H1 (cell line): ENCODE results near the gene PAX5. TPM values are rescaled to one million over a fixed set of nuclear protein-coding genes. Genes with fewer than 3 reads are reported as not detected.

Experiments used
- CHD1 ChIP-seq: IDR thresholded peaks from 2 replicates; pipeline ENCODE4 v1.6.1; 2012; ENCODE audit warnings: low read depth, low read length, improper control_type of control experiment
- CREB1 ChIP-seq: IDR thresholded peaks from 2 replicates; pipeline ENCODE4 v1.6.1; 2012; ENCODE audit warnings: inconsistent platforms
- NRF1 ChIP-seq: IDR thresholded peaks from 2 replicates; pipeline ENCODE4 v1.6.1; 2011; ENCODE audit warnings: mild to moderate bottlenecking, low read depth, low read length, improper control_type of control experiment
- SUZ12 ChIP-seq: fragments of 200-600 bp; sonication (generic); IDR thresholded peaks from 2 replicates; pipeline ENCODE4 v1.6.1; 2012; ENCODE audit warnings: mild to moderate bottlenecking, inconsistent platforms, low read length, moderate library complexity, mixed read lengths
- polyA plus RNA-seq, 7 experiments: library from polyadenylated mRNA; depleted of rRNA in 3 of 7; stranded (reverse) in 5 of 7; unstranded in 2 of 7; fragments of >200 nt in 5 of 7; fragments of 200-250 nt in 2 of 7; gene quantifications; 1 replicate in 5 of 7; 2 replicates in 1 of 7; 4 replicates in 1 of 7; pipeline versions ENCODE4 v1.2.1 to v1.2.3, GENCODE V29; 2011 to 2013; ENCODE audit warnings: missing spikeins in 2 of 7, mixed read lengths in 2 of 7
- total RNA-seq: library from RNA; stranded (reverse); fragmentation: NEBNext Ultra II Directional; extraction: Animal tissue kit (Norgen Biotek cat#: 25700); gene quantifications from 2 replicates; pipeline ENCODE4 v1.2.1, GENCODE V29; 2021
- TF ChIP-seq, protein P1 (sequence below): fragments of 300-600 bp; sonication (generic); IDR thresholded peaks from 2 replicates; pipeline ENCODE4 v1.7.1; 2012; ENCODE audit warnings: low read length, moderate library complexity, mild to moderate bottlenecking, inconsistent platforms; ENCODE audit not compliant: insufficient replicate concordance

The PAX5 gene
- total and polyA plus RNA-seq, 2 of the 8 experiments (the other 6 are each of a cell fraction or from before 2014, with no cell fraction given), result 0.29 to 0.43 TPM

DNA sequence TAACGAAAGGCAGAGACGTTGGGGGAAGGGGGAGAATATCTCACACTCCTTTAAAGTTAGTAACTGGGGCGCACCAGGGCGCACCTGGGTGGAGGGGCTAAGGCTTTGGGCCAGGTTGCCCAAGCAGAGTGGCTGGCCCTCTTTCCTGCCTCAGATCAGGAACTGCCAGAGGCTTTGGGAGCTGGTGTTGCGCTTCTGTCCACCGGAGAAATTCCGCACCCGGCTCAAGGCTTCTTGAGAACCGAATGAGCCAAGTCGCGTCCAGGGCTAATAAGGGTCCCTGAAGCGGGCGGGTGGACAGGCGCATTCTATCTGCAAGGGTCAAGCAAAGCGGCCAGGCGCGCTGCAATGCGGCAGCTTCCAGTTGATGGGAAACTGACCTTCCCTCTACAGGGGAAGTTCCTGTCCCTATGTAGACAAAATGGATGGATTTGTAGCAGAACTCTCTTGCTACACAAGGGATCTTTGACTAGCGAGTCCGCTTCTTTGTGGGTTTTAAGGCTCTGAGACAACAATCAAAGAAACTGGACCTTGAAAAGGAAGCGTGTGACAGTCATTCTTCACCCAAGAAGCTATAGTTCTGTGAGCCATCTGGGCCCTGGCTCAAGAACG lies 5.5 kb downstream of the PAX5 start (continued):
- TF ChIP-seq, protein P1, sequence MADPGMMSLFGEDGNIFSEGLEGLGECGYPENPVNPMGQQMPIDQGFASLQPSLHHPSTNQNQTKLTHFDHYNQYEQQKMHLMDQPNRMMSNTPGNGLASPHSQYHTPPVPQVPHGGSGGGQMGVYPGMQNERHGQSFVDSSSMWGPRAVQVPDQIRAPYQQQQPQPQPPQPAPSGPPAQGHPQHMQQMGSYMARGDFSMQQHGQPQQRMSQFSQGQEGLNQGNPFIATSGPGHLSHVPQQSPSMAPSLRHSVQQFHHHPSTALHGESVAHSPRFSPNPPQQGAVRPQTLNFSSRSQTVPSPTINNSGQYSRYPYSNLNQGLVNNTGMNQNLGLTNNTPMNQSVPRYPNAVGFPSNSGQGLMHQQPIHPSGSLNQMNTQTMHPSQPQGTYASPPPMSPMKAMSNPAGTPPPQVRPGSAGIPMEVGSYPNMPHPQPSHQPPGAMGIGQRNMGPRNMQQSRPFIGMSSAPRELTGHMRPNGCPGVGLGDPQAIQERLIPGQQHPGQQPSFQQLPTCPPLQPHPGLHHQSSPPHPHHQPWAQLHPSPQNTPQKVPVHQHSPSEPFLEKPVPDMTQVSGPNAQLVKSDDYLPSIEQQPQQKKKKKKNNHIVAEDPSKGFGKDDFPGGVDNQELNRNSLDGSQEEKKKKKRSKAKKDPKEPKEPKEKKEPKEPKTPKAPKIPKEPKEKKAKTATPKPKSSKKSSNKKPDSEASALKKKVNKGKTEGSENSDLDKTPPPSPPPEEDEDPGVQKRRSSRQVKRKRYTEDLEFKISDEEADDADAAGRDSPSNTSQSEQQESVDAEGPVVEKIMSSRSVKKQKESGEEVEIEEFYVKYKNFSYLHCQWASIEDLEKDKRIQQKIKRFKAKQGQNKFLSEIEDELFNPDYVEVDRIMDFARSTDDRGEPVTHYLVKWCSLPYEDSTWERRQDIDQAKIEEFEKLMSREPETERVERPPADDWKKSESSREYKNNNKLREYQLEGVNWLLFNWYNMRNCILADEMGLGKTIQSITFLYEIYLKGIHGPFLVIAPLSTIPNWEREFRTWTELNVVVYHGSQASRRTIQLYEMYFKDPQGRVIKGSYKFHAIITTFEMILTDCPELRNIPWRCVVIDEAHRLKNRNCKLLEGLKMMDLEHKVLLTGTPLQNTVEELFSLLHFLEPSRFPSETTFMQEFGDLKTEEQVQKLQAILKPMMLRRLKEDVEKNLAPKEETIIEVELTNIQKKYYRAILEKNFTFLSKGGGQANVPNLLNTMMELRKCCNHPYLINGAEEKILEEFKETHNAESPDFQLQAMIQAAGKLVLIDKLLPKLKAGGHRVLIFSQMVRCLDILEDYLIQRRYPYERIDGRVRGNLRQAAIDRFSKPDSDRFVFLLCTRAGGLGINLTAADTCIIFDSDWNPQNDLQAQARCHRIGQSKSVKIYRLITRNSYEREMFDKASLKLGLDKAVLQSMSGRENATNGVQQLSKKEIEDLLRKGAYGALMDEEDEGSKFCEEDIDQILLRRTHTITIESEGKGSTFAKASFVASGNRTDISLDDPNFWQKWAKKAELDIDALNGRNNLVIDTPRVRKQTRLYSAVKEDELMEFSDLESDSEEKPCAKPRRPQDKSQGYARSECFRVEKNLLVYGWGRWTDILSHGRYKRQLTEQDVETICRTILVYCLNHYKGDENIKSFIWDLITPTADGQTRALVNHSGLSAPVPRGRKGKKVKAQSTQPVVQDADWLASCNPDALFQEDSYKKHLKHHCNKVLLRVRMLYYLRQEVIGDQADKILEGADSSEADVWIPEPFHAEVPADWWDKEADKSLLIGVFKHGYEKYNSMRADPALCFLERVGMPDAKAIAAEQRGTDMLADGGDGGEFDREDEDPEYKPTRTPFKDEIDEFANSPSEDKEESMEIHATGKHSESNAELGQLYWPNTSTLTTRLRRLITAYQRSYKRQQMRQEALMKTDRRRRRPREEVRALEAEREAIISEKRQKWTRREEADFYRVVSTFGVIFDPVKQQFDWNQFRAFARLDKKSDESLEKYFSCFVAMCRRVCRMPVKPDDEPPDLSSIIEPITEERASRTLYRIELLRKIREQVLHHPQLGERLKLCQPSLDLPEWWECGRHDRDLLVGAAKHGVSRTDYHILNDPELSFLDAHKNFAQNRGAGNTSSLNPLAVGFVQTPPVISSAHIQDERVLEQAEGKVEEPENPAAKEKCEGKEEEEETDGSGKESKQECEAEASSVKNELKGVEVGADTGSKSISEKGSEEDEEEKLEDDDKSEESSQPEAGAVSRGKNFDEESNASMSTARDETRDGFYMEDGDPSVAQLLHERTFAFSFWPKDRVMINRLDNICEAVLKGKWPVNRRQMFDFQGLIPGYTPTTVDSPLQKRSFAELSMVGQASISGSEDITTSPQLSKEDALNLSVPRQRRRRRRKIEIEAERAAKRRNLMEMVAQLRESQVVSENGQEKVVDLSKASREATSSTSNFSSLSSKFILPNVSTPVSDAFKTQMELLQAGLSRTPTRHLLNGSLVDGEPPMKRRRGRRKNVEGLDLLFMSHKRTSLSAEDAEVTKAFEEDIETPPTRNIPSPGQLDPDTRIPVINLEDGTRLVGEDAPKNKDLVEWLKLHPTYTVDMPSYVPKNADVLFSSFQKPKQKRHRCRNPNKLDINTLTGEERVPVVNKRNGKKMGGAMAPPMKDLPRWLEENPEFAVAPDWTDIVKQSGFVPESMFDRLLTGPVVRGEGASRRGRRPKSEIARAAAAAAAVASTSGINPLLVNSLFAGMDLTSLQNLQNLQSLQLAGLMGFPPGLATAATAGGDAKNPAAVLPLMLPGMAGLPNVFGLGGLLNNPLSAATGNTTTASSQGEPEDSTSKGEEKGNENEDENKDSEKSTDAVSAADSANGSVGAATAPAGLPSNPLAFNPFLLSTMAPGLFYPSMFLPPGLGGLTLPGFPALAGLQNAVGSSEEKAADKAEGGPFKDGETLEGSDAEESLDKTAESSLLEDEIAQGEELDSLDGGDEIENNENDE, result no peak
- TF ChIP-seq SUZ12, result peak; percentile 65
- no peak for TF ChIP-seq CHD1
- no peak for TF ChIP-seq CREB1
- no peak for TF ChIP-seq NRF1
- TF ChIP-seq, all 59 proteins: peak for 3
